Neural cell (in vitro differentiated cells): ENCODE data around the gene SPOCK1.

Experiments
- CTCF ChIP-seq: fragments of 450-650 bp; IDR thresholded peaks from 2 replicates; pipeline ENCODE4 v1.5.1; 2014; ENCODE audit warnings: antibody characterized with exemption, mild to moderate bottlenecking, moderate library complexity; ENCODE audit not compliant: poor library complexity, severe bottlenecking
- EP300 ChIP-seq: fragments of 450-650 bp; conservative IDR thresholded peaks from 2 replicates; pipeline ENCODE4 v1.6.1; 2014; ENCODE audit warnings: antibody characterized with exemption, mild to moderate bottlenecking, moderate library complexity; ENCODE audit not compliant: poor library complexity, severe bottlenecking
- EZH2 ChIP-seq: fragments of 200-600, 300-800 bp; shearing (Covaris generic), sonication (generic); IDR thresholded peaks from 2 replicates; pipeline ENCODE4 v1.6.1; 2014; ENCODE audit warnings: antibody characterized with exemption, low read length, borderline replicate concordance, mild to moderate bottlenecking; ENCODE audit not compliant: insufficient read depth, poor library complexity, severe bottlenecking
- MXI1 ChIP-seq: fragments of 450-650 bp; conservative IDR thresholded peaks from 2 replicates; pipeline ENCODE4 v1.6.1; 2014; ENCODE audit warnings: antibody characterized with exemption, mild to moderate bottlenecking; ENCODE audit not compliant: poor library complexity, severe bottlenecking
- POLR2AphosphoS5 ChIP-seq: IDR thresholded peaks from 2 replicates; pipeline ENCODE4 v1.6.1; 2012
- RAD21 ChIP-seq: fragments of 450-650 bp; conservative IDR thresholded peaks from 2 replicates; pipeline ENCODE4 v1.6.1; 2014; ENCODE audit warnings: antibody characterized with exemption, mild to moderate bottlenecking, moderate library complexity
- REST ChIP-seq: IDR thresholded peaks from 2 replicates; pipeline ENCODE4 v1.6.1; 2012; ENCODE audit warnings: borderline replicate concordance
- SMC3 ChIP-seq: fragments of 450-650 bp; conservative IDR thresholded peaks from 2 replicates; pipeline ENCODE4 v1.6.1; 2014; ENCODE audit warnings: antibody characterized with exemption, mild to moderate bottlenecking, moderate library complexity; ENCODE audit not compliant: poor library complexity
- TAF1 ChIP-seq: IDR thresholded peaks from 2 replicates; pipeline ENCODE4 v1.6.1; 2012; ENCODE audit warnings: low read depth

GRCh38 chr5:137122075-137122474 is 377.1 kb downstream of the SPOCK1 start:
- no peak for TF ChIP-seq RAD21
- no peak for TF ChIP-seq CTCF
- no peak for TF ChIP-seq SMC3
- no peak for TF ChIP-seq EP300
- TF ChIP-seq POLR2AphosphoS5: no peak
- TF ChIP-seq TAF1: no peak
- no peak for TF ChIP-seq EZH2
- no peak for TF ChIP-seq MXI1
- no peak for TF ChIP-seq REST
